MG63 (cell line): ENCODE results near the gene VN1R2. TPM values are rescaled to one million over a fixed set of nuclear protein-coding genes. Genes with fewer than 3 reads are reported as not detected.
"Not testable (repeated sequence)": the region's sequence is repeated elsewhere in the genome, so short reads cannot be mapped to it uniquely, and the experiment has no call there.

Experiments used
- DNase-seq: peaks from one replicate; pipeline ENCODE4 v3.0.0-alpha.2; 2020
- H3K27me3 ChIP-seq: fragments of 250-450 bp; sonication (Bioruptor Pico); 2 replicates; pipeline ENCODE4 v1.5.1; 2020; ENCODE audit warnings: mild to moderate bottlenecking, moderate library complexity
- H3K36me3 ChIP-seq: fragments of 250-450 bp; sonication (Bioruptor Pico); 2 replicates; pipeline ENCODE4 v1.5.1; 2020; ENCODE audit warnings: mild to moderate bottlenecking, moderate library complexity
- H3K4me3 ChIP-seq: fragments of 250-450 bp; sonication (Bioruptor Pico); 2 replicates; pipeline ENCODE4 v1.5.1; 2020; ENCODE audit warnings: mild to moderate bottlenecking, moderate library complexity
- H3K9me3 ChIP-seq: fragments of 250-450 bp; sonication (Bioruptor Pico); 2 replicates; pipeline ENCODE4 v1.5.1; 2020; ENCODE audit warnings: mild to moderate bottlenecking, moderate library complexity
- total RNA-seq: library from RNA; depleted of rRNA; stranded (reverse); fragments of >200 nt; shearing (Covaris generic); gene quantifications from 2 replicates; pipeline ENCODE4 v1.2.3, GENCODE V29; 2014; ENCODE audit warnings: low replicate concordance; rRNA removed

Gene VN1R2
- total RNA-seq: not detected in 2 replicates

- H3K27me3 ChIP-seq, H3K36me3 ChIP-seq, H3K4me3 ChIP-seq: not testable (repeated sequence)
- peak; percentile 6 for DNase-seq
- peaks cover 25% of the 10 kb centered on the region for H3K9me3 ChIP-seq
These were observed at the start of gene VN1R2 for GRCh38 chr19:53257715-53258342. Gene VN1R2 (plus strand): TSS chr19:53258292. CDS start chr19:53258376, 84 bp downstream.

- peaks cover 22% of the 10 kb centered on the region for H3K9me3 ChIP-seq
- not testable (repeated sequence) for H3K27me3 ChIP-seq, H3K36me3 ChIP-seq, DNase-seq, H3K4me3 ChIP-seq
These were observed 46.5 kb upstream of the VN1R2 start for GRCh38 chr19:53211554-53211953.

GRCh38 chr19:53212703-53213320, 45.3 kb upstream of the VN1R2 start:
- H3K36me3 ChIP-seq: no peaks in the 10 kb centered on the region
- no peak overlapping the region for H3K4me3 ChIP-seq
- peaks cover 29% of the 10 kb centered on the region for H3K9me3 ChIP-seq
- H3K27me3 ChIP-seq: no peaks in the 10 kb centered on the region
- DNase-seq: no peak

GRCh38 chr19:53222716-53223115, 35.4 kb upstream of the VN1R2 start:
- H3K36me3 ChIP-seq, H3K4me3 ChIP-seq, H3K27me3 ChIP-seq, H3K9me3 ChIP-seq, DNase-seq: not testable (repeated sequence)

- H3K4me3 ChIP-seq: no peak overlapping the region
- peaks cover 6% of the 10 kb centered on the region; the same call in 1 of the 2 replicates for H3K9me3 ChIP-seq
These were observed 33.5 kb upstream of the VN1R2 start for GRCh38 chr19:53224606-53225005.

GRCh38 chr19:53237114-53237777, 20.8 kb upstream of the VN1R2 start:
- H3K36me3 ChIP-seq: no peaks in the 10 kb centered on the region
- peaks cover 34% of the 10 kb centered on the region for H3K9me3 ChIP-seq
- H3K27me3 ChIP-seq: no peaks in the 10 kb centered on the region; the same call in 1 of the 2 replicates
- no peak overlapping the region for H3K4me3 ChIP-seq
- DNase-seq: no peak

More at GRCh38 chr19:53224606-53225005, 33.5 kb upstream of the VN1R2 start:
- Histone ChIP-seq H3K27me3 (no peaks in the 10 kb centered on the region), H3K36me3 (no peaks in the 10 kb centered on the region)
- no peak for DNase-seq

- H3K36me3 ChIP-seq: no peaks in the 10 kb centered on the region
- H3K4me3 ChIP-seq: no peak overlapping the region
- DNase-seq: no peak
- no peaks in the 10 kb centered on the region for H3K27me3 ChIP-seq
- 0 out of 2 replicates have a peak, but pooled peaks cover 6% of the 10 kb centered on the region for H3K9me3 ChIP-seq
These were observed 11.6 kb upstream of the VN1R2 start for GRCh38 chr19:53246498-53246897.

- Histone ChIP-seq H3K9me3 (peaks cover 23% of the 10 kb centered on the region), H3K36me3 (no peaks in the 10 kb centered on the region)
- DNase-seq: peak; percentile 60
These were observed 3.4 kb upstream of the VN1R2 start, which contains the start of gene ZNF677 for GRCh38 chr19:53254411-53255341. Gene ZNF677 (minus strand): TSS chr19:53254873. CDS start chr19:53251550, 3,323 bp downstream.

GRCh38 chr19:53267623-53268022, 9.5 kb downstream of the VN1R2 start, which contains the start of gene VN1R4:
Gene VN1R4 (minus strand): TSS chr19:53267723. CDS start chr19:53267665, 58 bp downstream.
- not testable (repeated sequence) for H3K9me3 ChIP-seq, H3K27me3 ChIP-seq, H3K36me3 ChIP-seq, DNase-seq, H3K4me3 ChIP-seq

More at GRCh38 chr19:53254411-53255341, 3.4 kb upstream of the VN1R2 start, which contains the start of gene ZNF677:
- no peaks in the 10 kb centered on the region for H3K27me3 ChIP-seq
- peak within 1 kb of the TSS; percentile 46 for H3K4me3 ChIP-seq

GRCh38 chr19:53269861-53270260, 11.8 kb downstream of the VN1R2 start:
- H3K36me3 ChIP-seq, DNase-seq, H3K27me3 ChIP-seq, H3K9me3 ChIP-seq, H3K4me3 ChIP-seq: not testable (repeated sequence)

- no peaks in the 10 kb centered on the region for H3K27me3 ChIP-seq
- no peak overlapping the region for H3K4me3 ChIP-seq
- no peaks in the 10 kb centered on the region for H3K36me3 ChIP-seq
- DNase-seq: no peak
- no peaks in the 10 kb centered on the region for H3K9me3 ChIP-seq
These were observed 14.0 kb downstream of the VN1R2 start for GRCh38 chr19:53272044-53272443.

GRCh38 chr19:53275480-53275879, 17.4 kb downstream of the VN1R2 start:
- DNase-seq: no peak
- H3K36me3 ChIP-seq: no peaks in the 10 kb centered on the region
- no peak overlapping the region for H3K4me3 ChIP-seq
- no peaks in the 10 kb centered on the region for H3K9me3 ChIP-seq
- H3K27me3 ChIP-seq: no peaks in the 10 kb centered on the region

GRCh38 chr19:53281947-53282346, 23.9 kb downstream of the VN1R2 start:
- H3K4me3 ChIP-seq, DNase-seq, H3K36me3 ChIP-seq, H3K27me3 ChIP-seq, H3K9me3 ChIP-seq: not testable (repeated sequence)

- no peak for DNase-seq
- H3K4me3 ChIP-seq: no peak overlapping the region
- no peaks in the 10 kb centered on the region; the same call in 1 of the 2 replicates for H3K9me3 ChIP-seq
- H3K36me3 ChIP-seq: no peaks in the 10 kb centered on the region
- H3K27me3 ChIP-seq: no peaks in the 10 kb centered on the region
These were observed 27.0 kb downstream of the VN1R2 start for GRCh38 chr19:53285087-53285486.

GRCh38 chr19:53290758-53291549, 32.9 kb downstream of the VN1R2 start:
- H3K9me3 ChIP-seq: peaks cover 9% of the 10 kb centered on the region
- H3K4me3 ChIP-seq: no peak overlapping the region
- no peak for DNase-seq
- no peaks in the 10 kb centered on the region for H3K36me3 ChIP-seq
- H3K27me3 ChIP-seq: no peaks in the 10 kb centered on the region
